K562 treated with DMSO at 1 percent for 24 hours (cell line): Measurements from ENCODE around the gene HTR5A. TPM values are rescaled to one million over a fixed set of nuclear protein-coding genes. Genes with fewer than 3 reads are reported as not detected.

ENCODE experiments used
- total RNA-seq: library from RNA; unstranded; fragments of 300-600 nt; gene quantifications from 2 replicates; pipeline ENCODE4 v1.2.3, GENCODE V29; 2022; ENCODE audit warnings: low read depth; ENCODE audit not compliant: insufficient read depth

Gene HTR5A
- not detected in 2 replicates for total RNA-seq

DNA sequence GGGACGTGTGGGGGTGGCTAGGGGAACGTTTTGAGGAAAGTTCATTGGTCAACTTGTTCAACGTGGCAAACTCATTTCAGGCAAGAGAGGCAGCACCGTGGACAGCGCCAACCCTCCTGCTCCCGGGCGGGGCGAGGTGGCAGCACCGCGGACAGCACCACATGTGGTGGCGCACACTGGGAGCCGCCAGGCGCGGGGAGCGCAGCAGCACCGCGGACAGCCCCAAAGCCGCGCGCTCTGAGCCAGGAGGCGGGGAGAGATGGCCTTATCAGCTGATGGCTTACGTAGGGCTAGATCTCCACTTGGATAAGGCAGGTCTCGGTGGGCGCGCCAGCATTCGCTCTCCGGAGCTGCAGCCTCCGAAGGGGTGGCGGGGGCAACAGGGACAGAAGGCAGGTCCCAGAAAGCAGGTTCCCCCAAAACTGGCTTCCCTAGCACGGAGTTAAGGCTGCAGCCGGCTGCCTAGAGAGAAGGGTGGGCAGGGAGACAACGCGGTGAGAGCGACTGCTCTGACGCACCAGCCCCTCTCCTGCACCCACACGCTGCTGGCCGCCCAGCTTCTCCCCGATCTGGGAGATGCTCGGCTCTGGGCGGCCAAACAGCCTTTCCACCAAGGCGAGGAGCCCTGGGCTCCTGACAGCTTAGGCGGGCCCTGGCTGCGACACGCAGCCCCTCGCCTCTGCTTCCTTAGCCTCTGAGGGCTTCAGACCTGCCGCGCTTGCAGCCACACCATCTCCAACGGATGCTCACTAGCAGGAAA is at the start of gene HTR5A:
Gene HTR5A (plus strand): TSS at position 333 of the 760 bp plus-strand sequence. CDS start 576 bp downstream, outside the sequence.

Other genes starting within 250 kb of the HTR5A start
- 13.9 and 15.8 TPM in 2 replicates for gene PAXIP1, start 67.2 kb upstream of the HTR5A start, total RNA-seq
- gene INSIG1, start 227.6 kb downstream of the HTR5A start, total RNA-seq, result 116 and 145 TPM in 2 replicates